GM19438 (cell line): ENCODE data around the gene SQSTM1.
"Not testable (repeated sequence)": the region's sequence is repeated elsewhere in the genome, so short reads cannot be mapped to it uniquely, and the experiment has no call there.

Experiments used
- ATAC-seq: cut with Tn5 transposase; IDR thresholded peaks from one replicate; pipeline ENCODE4 v1.9.1; 2021; ENCODE audit warnings: low read depth; ENCODE audit not compliant: unreplicated experiment

Gene SQSTM1

DNA sequence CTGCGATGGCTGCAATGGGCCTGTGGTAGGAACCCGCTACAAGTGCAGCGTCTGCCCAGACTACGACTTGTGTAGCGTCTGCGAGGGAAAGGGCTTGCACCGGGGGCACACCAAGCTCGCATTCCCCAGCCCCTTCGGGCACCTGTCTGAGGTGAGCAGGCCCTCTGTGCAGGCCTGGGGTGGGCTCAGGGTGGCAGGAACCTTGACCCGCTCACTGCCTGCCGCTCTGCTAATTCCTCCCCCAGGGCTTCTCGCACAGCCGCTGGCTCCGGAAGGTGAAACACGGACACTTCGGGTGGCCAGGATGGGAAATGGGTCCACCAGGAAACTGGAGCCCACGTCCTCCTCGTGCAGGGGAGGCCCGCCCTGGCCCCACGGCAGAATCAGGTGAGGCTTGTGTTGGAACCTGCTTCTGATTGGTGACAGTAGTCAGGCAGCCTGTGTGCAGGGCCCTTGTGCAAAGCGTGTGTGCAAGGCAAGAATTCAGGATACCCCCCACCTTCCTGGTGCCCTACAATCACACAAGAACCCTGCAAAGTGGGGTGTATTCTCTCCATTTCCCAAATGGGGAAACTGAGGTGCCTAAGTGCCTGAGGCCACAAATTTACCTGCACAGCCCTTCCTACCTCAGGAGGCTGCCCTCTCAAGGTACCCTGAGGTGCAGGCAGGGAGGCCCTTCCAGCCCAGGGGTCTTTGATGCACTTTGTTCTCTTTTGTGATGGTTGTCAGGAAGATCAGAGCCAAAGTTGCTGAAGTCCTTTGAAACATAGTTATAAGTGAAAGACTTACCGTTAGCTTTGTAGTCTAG lies 3.4 kb downstream of the SQSTM1 start:
- ATAC-seq = no peak

DNA sequence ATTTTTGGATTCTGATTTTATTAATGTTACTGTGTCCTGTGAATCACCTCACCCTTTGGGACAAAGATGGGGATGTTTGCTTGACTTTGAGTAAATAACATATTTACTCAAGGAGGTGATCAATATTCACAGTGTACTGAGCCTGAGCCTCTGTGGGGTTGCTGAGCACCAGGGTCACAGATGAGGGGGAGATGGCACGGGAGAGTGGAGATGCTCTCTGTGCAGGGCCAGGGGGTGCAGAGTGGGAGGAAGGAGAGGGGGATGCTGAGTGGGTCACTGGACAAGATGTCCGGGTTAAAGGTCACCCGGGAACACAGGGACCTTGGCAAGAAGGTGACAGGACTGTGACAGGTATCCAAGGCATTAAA lies 4.0 kb downstream of the SQSTM1 start:
- ATAC-seq = no peak

- no peak for ATAC-seq
Observed at GRCh38 chr5:179825655-179826182, 5.0 kb downstream of the SQSTM1 start.

DNA sequence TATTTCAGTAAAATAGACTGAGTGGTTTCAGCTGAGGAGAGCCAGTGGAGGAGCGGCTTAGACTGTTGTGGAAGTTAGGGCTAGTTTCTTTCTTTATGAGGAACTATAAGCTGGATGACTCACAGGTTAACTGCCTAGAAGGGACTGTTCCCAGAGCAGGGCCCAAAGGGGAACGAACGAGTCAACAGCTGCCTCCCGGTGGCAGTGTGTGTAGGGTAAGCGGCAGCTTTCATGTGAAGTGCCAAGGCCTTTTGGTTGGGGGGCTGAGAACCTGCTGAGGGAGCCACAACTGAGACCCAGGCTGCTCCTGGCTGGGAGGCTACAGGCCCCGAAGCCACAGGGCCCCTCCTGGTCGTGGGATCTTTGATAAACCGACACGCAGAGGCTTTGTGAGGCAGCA lies 7.0 kb downstream of the SQSTM1 start:
- no peak for ATAC-seq

DNA sequence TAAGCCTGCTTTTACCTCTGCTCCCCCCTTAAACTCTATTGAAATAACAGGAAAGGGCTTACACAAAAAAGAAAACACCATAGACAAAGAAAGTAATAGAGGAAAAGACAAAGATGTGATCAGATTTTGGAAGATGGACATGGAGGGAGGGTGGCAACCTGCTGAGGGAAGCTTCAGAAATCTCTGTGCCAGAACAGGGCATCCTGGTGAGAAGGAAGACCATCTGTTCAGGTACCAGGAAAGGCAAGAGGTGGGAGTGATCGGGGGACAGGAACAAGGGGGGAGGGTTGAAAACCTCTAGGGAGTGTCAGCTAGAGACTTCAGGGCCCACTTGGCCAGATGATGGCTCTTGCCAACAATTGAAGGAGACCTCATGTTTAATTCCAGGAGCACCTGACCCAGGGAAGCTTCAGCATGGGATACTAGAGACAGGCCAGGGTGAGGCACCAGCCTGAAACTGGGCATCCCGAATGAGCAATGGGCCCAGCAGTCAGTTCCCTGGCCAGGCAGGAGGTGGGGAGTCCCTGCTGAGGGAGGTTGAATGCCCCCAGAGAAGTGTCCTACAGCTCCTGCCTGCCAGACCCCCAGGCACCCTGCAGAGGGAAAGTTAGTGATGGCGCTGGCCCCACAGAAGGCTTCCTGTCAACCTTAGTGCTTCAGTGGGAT lies 8.2 kb downstream of the SQSTM1 start:
- ATAC-seq = no peak

DNA sequence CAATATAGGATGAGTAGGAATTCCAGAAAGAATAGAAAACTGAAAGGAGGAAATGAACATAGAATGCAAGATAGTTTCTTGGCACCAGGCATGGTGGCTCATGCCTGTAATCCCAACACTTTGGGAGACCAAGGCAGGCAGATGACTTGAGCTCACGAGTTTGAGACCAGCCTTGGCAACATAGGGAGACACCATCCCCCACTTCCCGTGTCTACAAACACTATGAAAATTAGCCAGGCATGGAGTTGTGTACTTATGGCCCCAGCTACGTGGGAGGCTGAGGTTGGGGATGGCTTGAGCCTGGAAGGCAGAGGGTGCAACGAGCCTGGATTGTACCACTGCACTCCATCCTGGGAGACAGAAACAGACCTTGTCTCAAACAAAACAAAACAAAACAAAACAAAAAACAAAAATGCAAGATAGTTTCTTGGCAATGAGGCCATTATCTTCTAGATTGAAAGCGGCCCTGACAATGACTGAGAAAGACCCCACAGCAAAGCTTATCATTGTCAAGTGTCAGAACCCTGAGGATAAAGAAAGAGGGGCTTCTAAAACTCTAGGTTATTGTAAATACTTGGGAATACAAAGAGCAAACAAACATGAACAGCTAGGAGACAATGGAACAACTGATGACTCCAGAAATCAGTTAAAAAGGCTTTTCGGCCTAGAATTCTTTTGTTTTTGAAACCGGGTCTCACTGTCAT lies 9.2 kb downstream of the SQSTM1 start:
- no peak for ATAC-seq

- ATAC-seq = no peak
Observed at GRCh38 chr5:179830818-179831468, 10.2 kb downstream of the SQSTM1 start.

DNA sequence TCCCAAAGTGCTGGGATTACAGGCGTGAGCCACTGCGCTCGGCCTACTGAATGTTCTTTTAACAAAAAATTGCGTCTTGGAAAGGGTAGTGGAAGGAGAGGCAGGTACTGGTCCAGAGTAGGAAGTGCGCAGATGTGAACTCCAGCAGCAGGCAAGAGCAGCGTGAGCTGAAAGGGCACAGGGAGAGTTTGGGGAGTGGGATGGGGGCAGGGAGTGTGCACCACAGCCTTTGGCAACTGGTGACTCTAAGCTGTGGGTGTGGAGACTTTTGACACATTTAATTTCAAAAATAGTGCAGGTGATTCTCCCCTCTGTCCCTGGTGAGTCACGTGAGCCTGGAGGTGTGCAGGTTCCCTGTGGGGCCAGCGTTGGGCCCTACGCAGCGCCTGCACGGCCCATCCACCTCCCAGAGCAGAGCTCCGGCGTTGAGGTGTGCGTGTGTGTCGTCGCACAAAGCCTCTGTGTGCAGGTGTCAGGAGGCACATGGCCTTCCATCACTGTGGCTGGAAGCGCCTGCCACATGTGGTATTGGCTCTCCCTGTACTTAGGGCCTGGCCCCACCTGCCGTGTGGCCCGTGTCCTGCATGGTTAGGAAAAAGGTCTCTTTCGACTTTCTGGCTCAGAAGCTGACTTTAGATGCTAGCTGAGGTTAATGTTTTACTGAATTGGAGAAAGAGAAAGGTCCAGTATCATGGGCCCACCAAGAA lies 11.5 kb downstream of the SQSTM1 start:
- no peak for ATAC-seq

DNA sequence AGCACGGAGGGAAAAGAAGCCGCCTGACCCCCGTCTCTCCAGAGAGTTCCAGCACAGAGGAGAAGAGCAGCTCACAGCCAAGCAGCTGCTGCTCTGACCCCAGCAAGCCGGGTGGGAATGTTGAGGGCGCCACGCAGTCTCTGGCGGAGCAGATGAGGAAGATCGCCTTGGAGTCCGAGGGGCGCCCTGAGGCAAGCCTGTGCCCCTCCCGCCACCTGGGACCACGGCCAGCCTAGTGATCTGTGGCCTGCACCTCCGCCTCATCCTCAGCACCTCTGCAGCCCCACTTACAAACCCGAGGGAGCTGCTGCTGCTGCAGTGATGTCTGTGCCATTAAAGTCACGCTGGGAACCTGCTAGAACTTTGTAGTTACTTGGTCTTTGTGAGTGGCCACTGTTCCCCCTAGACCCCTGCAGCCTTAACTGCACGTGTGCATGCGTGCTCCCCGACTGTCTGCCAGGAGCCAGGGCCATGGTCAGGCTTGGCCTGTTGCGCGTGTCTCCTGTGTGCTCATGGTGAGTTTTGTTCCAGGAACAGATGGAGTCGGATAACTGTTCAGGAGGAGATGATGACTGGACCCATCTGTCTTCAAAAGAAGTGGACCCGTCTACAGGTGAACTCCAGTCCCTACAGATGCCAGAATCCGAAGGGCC lies 12.5 kb downstream of the SQSTM1 start:
- ATAC-seq = no peak

GRCh38 chr5:179833709-179834070 lies 13.0 kb downstream of the SQSTM1 start:
- no peak for ATAC-seq

DNA sequence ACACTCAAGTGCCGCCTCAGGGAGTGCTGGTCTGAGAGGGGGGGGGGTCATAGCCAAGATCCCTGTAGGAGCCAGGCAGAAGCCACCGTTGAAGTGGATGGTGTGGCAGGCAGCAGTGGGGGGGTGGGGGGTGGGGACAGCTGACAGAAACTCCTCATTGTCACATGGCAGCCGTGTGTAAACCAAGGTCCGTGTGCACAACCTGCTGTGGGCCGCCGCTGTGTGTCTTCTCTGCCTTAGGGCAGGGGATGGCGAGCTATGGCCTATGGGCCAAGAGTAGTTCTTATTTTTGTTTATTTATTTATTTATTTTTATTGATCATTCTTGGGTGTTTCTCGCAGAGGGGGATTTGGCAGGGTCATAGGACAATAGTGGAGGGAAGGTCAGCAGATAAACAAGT lies 13.4 kb downstream of the SQSTM1 start:
- no peak for ATAC-seq

DNA sequence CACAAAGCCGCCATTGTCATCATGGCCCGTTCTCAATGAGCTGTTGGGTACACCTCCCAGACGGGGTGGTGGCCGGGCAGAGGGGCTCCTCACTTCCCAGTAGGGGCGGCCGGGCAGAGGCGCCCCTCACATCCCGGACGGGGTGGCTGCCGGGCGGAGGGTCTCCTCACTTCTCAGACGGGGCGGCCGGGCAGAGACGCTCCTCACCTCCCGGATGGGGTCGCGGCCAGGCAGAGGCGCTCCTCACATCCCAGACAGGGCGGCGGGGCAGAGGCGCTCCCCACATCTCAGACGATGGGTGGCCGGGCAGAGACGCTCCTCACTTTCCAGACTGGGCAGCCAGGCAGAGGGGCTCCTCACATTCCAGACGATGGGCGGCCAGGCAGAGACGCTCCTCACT lies 14.2 kb downstream of the SQSTM1 start:
- not testable (repeated sequence) for ATAC-seq

GRCh38 chr5:179836225-179837019 lies 15.7 kb downstream of the SQSTM1 start:
- no peak for ATAC-seq

- no peak for ATAC-seq
Observed at GRCh38 chr5:179837076-179838011, 16.6 kb downstream of the SQSTM1 start.

DNA sequence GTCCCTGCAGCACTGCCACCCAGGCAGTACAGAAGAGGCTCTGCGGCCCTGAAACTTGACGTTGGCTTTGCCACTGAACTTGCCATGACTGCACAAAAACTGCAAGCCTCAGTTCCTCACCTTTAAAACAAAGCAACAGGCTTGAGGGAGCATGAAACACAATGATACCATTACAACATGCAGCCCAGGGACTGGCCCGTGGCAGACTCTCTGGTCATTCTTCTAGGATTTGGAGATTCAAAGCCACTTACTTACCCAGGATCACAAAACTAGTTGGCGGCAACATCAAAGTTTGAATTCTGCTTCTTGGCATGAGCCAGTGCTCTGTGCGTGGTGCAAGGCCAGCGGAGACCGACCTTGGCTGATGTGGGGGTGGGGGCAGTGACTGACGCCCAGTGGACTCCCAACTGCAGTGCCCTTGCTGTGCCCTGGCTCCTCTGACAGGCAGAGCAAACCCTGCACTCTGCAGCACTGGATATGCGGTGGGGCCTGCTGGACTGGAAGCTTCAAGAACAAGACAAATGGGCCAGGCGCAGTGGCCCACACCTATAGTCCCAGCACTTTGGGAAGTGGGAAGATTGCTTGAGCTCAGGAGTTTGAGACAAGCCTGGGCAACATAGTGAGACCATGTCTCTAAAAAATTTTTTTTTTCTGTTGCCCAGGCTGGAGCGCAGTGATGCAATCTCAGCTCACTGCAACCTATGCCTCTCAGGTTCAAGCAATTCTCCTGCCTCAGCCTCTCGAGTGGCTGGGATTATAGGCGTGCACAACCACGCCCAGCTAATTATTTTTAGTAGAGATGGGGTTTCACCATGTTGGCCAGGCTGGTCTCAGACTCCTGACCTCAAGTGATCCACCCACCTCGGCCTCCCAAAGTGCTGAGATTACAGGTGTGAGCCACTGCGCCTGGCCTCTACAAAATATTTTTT lies 18.9 kb downstream of the SQSTM1 start:
- ATAC-seq = no peak

DNA sequence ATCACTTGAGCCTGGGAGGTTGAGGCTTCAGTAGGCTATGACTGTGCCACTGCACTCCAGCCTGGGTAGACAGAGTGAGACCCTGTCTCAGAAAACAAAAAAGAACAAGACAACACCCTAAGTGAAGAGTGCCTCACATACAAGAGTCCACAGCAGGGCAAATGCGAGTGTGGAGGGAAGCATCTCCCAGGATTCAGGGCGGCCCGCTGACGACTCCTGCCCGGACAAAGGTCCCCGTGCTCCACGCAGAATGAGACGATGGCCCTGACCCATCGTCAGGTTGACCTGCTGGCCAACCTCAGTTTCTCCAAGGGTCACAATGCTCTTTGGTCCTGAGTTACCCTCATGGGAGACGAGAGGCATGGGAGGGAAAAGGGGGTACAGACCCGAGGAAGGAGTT lies 19.6 kb downstream of the SQSTM1 start:
- ATAC-seq = no peak

GRCh38 chr5:179840766-179841165 lies 20.1 kb downstream of the SQSTM1 start:
- ATAC-seq = no peak
